Measurements from ENCODE around the gene ASIC4. TPM values are rescaled to one million over a fixed set of nuclear protein-coding genes. Genes with fewer than 3 reads are reported as not detected.

Gene ASIC4
- total and polyA plus RNA-seq, 2 of the 13 experiments (the other 11 are each of a cell fraction or from before 2014, with no cell fraction given), result 0.03 TPM; not detected in 1

- Histone ChIP-seq H3K36me3 (replicated peaks in 1 of 2; ENCODE audit: control insufficient read depth in 1 of 2, insufficient read depth in 2 of 2, low read length in 2 of 2) (peaks cover 15 to 25% of the 10 kb centered on the region in 2 experiments; a peak in 4 of 5 replicates), H3K27me3 (ENCODE audit: control insufficient read depth in 1 of 2, insufficient read depth in 2 of 2, low read length in 2 of 2) (no peaks in the 10 kb centered on the region), H3K79me2 (ENCODE audit: insufficient read depth, low read length) (no peaks in the 10 kb centered on the region), H3K9me3 (ENCODE audit: low read length) (no peaks in the 10 kb centered on the region), H3K4me3 (replicated peaks in 1 of 3; ENCODE audit: insufficient read depth in 1 of 3, low read depth in 2 of 3, low read length in 3 of 3) (no peak overlapping the region), H3K4me1 (ENCODE audit: insufficient read depth, low read length) (peaks cover 35% of the 10 kb centered on the region), H3K9ac (ENCODE audit: insufficient read depth, low read depth, low read length) (no peak overlapping the region), H3K27ac (ENCODE audit: extremely low read length, insufficient read depth, low read length) (no peak overlapping the region), H2AFZ (ENCODE audit: low read length) (no peak overlapping the region), H3K4me2 (ENCODE audit: low read depth, low read length) (no peak overlapping the region), H4K20me1 (ENCODE audit: insufficient read depth, low read length) (no peaks in the 10 kb centered on the region)
- WGBS (ENCODE audit: low lambda C conversion rate), result 50% methylated on average over 6 of the region's 8 CpGs
- ChIA-PET POLR2A (interaction anchor here (0.9 to 4.2 kb wide), 10 partner anchors 8 to 61 kb away, joined by 3 to 45 read pairs (median 6); partner anchors contain the start of genes CHPF, GMPPA, INHA and OBSL1), CTCF (ENCODE audit: low intra/inter-chr PET ratio, low total read pairs) (interaction anchor here (2.7 to 3.7 kb wide), 2 partner anchors 19 to 82 kb away, joined by 19 to 28 read pairs; no protein-coding TSS in a partner anchor)
- in situ Hi-C loops (cut with HindIII; ENCODE audit: extremely low pct_ligation_motif_present, low pct_unique_long_range_greater_than_20kb) (loop anchor here (5.0 kb wide), 1 partner anchor 37 kb away; the partner anchor contains the start of gene STK11IP), intact Hi-C loops (cut with micrococcal nuclease; ENCODE audit: unreplicated experiment) (loop anchor here (2.0 to 5.0 kb wide), 2 partner anchors 19 to 37 kb away; partner anchors contain the start of gene STK11IP)
- FAIRE-seq (peak; percentile 21), DNase-seq (ENCODE audit: low spot score) (no peak), ATAC-seq (peak; percentile 18)
- no TSS peak for BruUV-seq (replicated peaks)
- TF ChIP-seq ZNF740 (CRISPR knock-in tag; IDR thresholded peaks at IDR 0.05) (0 out of 2 replicates have a peak, but pooled peaks have one; percentile 66), ZNF484 (CRISPR knock-in tag; IDR thresholded peaks at IDR 0.05; ENCODE audit: borderline replicate concordance, low read depth) (no peak), PPARG (CRISPR knock-in tag; conservative IDR thresholded peaks at IDR 0.05) (no peak), ZNF850 (CRISPR knock-in tag; conservative IDR thresholded peaks at IDR 0.05) (no peak), ZMYM4 (CRISPR knock-in tag; IDR thresholded peaks at IDR 0.05) (no peak), SMAD9 (CRISPR knock-in tag; IDR thresholded peaks at IDR 0.05) (no peak), ZNF280B (CRISPR knock-in tag; IDR thresholded peaks at IDR 0.05; ENCODE audit: borderline replicate concordance) (peak; percentile 9; the same call in 1 of the 2 replicates), BCL3 (CRISPR knock-in tag; IDR thresholded peaks at IDR 0.05) (no peak), MBNL3 (CRISPR knock-in tag; conservative IDR thresholded peaks at IDR 0.05) (no peak), AGO2 (optimal IDR thresholded peaks at IDR 0.05; ENCODE audit: low read depth, low read length) (peak; percentile 45), STAG1 (CRISPR knock-in tag; IDR thresholded peaks at IDR 0.05) (peak; percentile 31; the same call in 1 of the 2 replicates), KMT2A (CRISPR knock-in tag; IDR thresholded peaks at IDR 0.05) (0 out of 2 replicates have a peak, but pooled peaks have one; percentile 10), ZNF562 (CRISPR knock-in tag; IDR thresholded peaks at IDR 0.05; ENCODE audit: borderline replicate concordance) (no peak), MAFF (IDR thresholded peaks at IDR 0.05; ENCODE audit: low read depth, low read length) (no peak), ZBTB20 (CRISPR knock-in tag; IDR thresholded peaks at IDR 0.05; ENCODE audit: borderline replicate concordance, low read depth) (no peak), TMF1 (CRISPR knock-in tag; IDR thresholded peaks at IDR 0.05; ENCODE audit: low read depth) (no peak), SMC3 (IDR thresholded peaks at IDR 0.05; ENCODE audit: low read length) (peak; percentile 30), PATZ1 (CRISPR knock-in tag; IDR thresholded peaks at IDR 0.05) (peak; percentile 50; the same call in 1 of the 2 replicates), ZNF160 (CRISPR knock-in tag; IDR thresholded peaks at IDR 0.05) (no peak)
Observed at GRCh38 chr2:219560037-219560892, 46.0 kb downstream of the ASIC4 start.

Data from HepG2 (cell line).